Tibial nerve (tissue), 3 donors: ENCODE data around the gene SRPK3.

ENCODE experiments used
- CTCF ChIP-seq, 5 experiments: fragments of 200-600 bp in 3 of 5; fragments of 450-650 bp in 2 of 5; sonication (generic) in 3 of 5; IDR thresholded peaks; one replicate each; pipeline ENCODE4 v1.5.1; 2016 to 2019; ENCODE audit warnings: antibody characterized with exemption in 5 of 5, mild to moderate bottlenecking in 3 of 5, moderate library complexity in 2 of 5
- POLR2A ChIP-seq, 2 donors: fragments of 450-650 bp; IDR thresholded peaks; one replicate each; pipeline ENCODE4 v1.6.1; 2017; ENCODE audit warnings: antibody characterized with exemption in 2 of 2, mild to moderate bottlenecking in 2 of 2, moderate library complexity in 2 of 2

GRCh38 chrX:153804100-153804595 is 23.3 kb downstream of the SRPK3 start:
- TF ChIP-seq CTCF (IDR thresholded peaks at IDR 0.05) = no peak
- no peak for TF ChIP-seq POLR2A (IDR thresholded peaks at IDR 0.05)
